HEK293 (cell line): Measurements from ENCODE around the gene RRP9.

Source experiments
- GLI4 ChIP-seq: fragments of 450-650 bp; formaldehyde crosslinking; IDR thresholded peaks from 2 replicates; pipeline ENCODE4 v1.5.1; 2016; ENCODE audit warnings: missing biosample characterization, missing genetic modification characterization
- SETDB1 ChIP-seq: IDR thresholded peaks from one replicate; pipeline ENCODE4 v1.6.1; 2017; ENCODE audit warnings: mild to moderate bottlenecking, low read length, moderate library complexity, mixed read lengths; ENCODE audit not compliant: insufficient read length
- ZBTB1 ChIP-seq: fragments of 450-650 bp; formaldehyde crosslinking; IDR thresholded peaks from 2 replicates; pipeline ENCODE4 v1.5.1; 2016; ENCODE audit warnings: missing biosample characterization, missing genetic modification characterization
- ZEB2 ChIP-seq: fragments of 450-650 bp; formaldehyde crosslinking; IDR thresholded peaks from 2 replicates; pipeline ENCODE4 v1.5.1; 2016; ENCODE audit warnings: missing biosample characterization, missing genetic modification characterization
- ZNF112 ChIP-seq: fragments of 450-650 bp; formaldehyde crosslinking; IDR thresholded peaks from 2 replicates; pipeline ENCODE4 v1.5.0; 2017; ENCODE audit warnings: missing biosample characterization, missing genetic modification characterization
- ZNF133 ChIP-seq: fragments of 450-650 bp; formaldehyde crosslinking; IDR thresholded peaks from 2 replicates; pipeline ENCODE4 v1.5.1; 2016; ENCODE audit warnings: missing biosample characterization, missing genetic modification characterization
- ZNF138 ChIP-seq: fragments of 450-650 bp; formaldehyde crosslinking; IDR thresholded peaks from 2 replicates; pipeline ENCODE4 v1.5.1; 2016; ENCODE audit warnings: missing biosample characterization, missing genetic modification characterization, borderline replicate concordance
- ZNF155 ChIP-seq: fragments of 450-650 bp; formaldehyde crosslinking; IDR thresholded peaks from 2 replicates; pipeline ENCODE4 v1.5.1; 2016; ENCODE audit warnings: missing biosample characterization, missing genetic modification characterization
- ZNF184 ChIP-seq: fragments of 450-650 bp; IDR thresholded peaks from 2 replicates; pipeline ENCODE4 v1.5.1; 2018; ENCODE audit warnings: missing biosample characterization, mild to moderate bottlenecking, missing genetic modification characterization
- ZNF366 ChIP-seq: fragments of 450-650 bp; formaldehyde crosslinking; conservative IDR thresholded peaks from 2 replicates; pipeline ENCODE4 v1.5.1; 2016; ENCODE audit warnings: missing biosample characterization, missing genetic modification characterization
- ZNF521 ChIP-seq: fragments of 450-650 bp; formaldehyde crosslinking; IDR thresholded peaks from 2 replicates; pipeline ENCODE4 v1.5.1; 2017; ENCODE audit warnings: missing biosample characterization, mild to moderate bottlenecking, missing genetic modification characterization
- ZNF549 ChIP-seq: fragments of 450-650 bp; IDR thresholded peaks from 2 replicates; pipeline ENCODE4 v1.5.1; 2018; ENCODE audit warnings: missing biosample characterization, missing genetic modification characterization, mild to moderate bottlenecking, inconsistent platforms, moderate library complexity
- ZNF658 ChIP-seq: fragments of 450-650 bp; formaldehyde crosslinking; IDR thresholded peaks from 2 replicates; pipeline ENCODE4; 2016; ENCODE audit warnings: missing biosample characterization, missing genetic modification characterization
- ZNF664 ChIP-seq: fragments of 450-650 bp; formaldehyde crosslinking; IDR thresholded peaks from 2 replicates; pipeline ENCODE4 v1.5.1; 2016; ENCODE audit warnings: missing biosample characterization, missing genetic modification characterization
- ZXDB ChIP-seq: fragments of 450-650 bp; formaldehyde crosslinking; IDR thresholded peaks from 2 replicates; pipeline ENCODE4 v1.5.1; 2016; ENCODE audit warnings: missing biosample characterization, missing genetic modification characterization
- TF ChIP-seq, protein P1 (sequence below): fragments of 450-650 bp; IDR thresholded peaks from 2 replicates; pipeline ENCODE4 v1.5.1; 2018; ENCODE audit warnings: missing biosample characterization, mild to moderate bottlenecking, missing genetic modification characterization
- TF ChIP-seq, protein P2 (sequence below): fragments of 450-650 bp; formaldehyde crosslinking; IDR thresholded peaks from 2 replicates; pipeline ENCODE4 v1.5.1; 2017; ENCODE audit warnings: missing biosample characterization, missing genetic modification characterization
- TF ChIP-seq, protein P3 (sequence below): sonication (generic); formaldehyde crosslinking; IDR thresholded peaks from 2 replicates; pipeline ENCODE4 v1.8.1; 2022; ENCODE audit warnings: mild to moderate bottlenecking, moderate library complexity, missing genetic modification reagents
- TF ChIP-seq, protein P4 (sequence below): fragments of 450-650 bp; formaldehyde crosslinking; IDR thresholded peaks from 2 replicates; pipeline ENCODE4 v1.5.1; 2016; ENCODE audit warnings: missing biosample characterization, missing genetic modification characterization
- TF ChIP-seq, protein P5 (sequence below): fragments of 450-650 bp; formaldehyde crosslinking; IDR thresholded peaks from 2 replicates; pipeline ENCODE4 v1.5.1; 2016; ENCODE audit warnings: missing biosample characterization, missing genetic modification characterization
- TF ChIP-seq, protein P6 (sequence below): fragments of 450-650 bp; formaldehyde crosslinking; conservative IDR thresholded peaks from 2 replicates; pipeline ENCODE4 v1.5.1; 2016; ENCODE audit warnings: low read depth, missing biosample characterization, missing genetic modification characterization
- TF ChIP-seq, protein P7 (sequence below): fragments of 450-650 bp; formaldehyde crosslinking; IDR thresholded peaks from 2 replicates; pipeline ENCODE4 v1.5.1; 2016; ENCODE audit warnings: missing biosample characterization, missing genetic modification characterization
- TF ChIP-seq, protein P8 (sequence below): fragments of 450-650 bp; formaldehyde crosslinking; IDR thresholded peaks from 2 replicates; pipeline ENCODE4 v1.5.1; 2016; ENCODE audit warnings: missing biosample characterization, missing genetic modification characterization

RRP9 gene

DNA sequence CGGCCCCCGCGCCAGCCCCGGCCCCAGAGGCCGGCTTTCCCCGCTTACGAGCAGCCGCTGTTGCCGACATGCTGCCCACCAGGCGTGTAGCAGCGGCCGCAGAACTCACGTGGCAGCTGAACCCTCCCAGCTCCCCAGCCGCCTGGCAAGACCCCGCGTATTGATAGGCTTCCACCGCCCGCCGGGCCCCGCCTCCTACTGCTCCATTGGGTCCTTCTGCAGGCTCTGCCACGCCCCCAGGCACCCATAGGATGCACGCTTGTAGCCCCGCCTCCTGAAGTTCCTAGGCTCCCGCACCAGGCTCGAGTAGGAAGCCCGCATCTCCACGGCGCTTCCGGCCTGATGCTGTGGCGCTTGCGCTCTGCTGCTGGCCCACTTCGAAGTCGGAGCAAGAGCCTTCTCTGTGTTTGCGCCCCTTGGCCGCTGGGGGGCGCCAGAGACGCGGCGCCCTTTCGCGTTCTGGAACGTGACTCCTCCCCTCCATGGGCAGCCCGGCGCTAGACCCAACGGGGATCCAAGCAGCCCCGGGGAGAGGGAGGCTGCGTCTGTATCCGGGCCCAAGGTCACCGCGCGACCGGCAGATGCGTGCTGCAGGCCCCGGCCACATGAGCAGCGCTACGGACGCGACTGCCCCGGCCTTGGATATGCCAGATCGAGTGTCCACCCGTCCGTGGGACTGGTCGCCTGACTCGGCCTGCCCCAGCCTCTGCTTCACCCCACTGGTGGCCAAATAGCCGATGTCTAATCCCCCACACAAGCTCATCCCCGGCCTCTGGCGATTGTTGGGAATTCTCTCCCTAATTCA is at the start of gene RRP9, which contains the start of gene PARP3 (continued):
- TF ChIP-seq, protein P1, sequence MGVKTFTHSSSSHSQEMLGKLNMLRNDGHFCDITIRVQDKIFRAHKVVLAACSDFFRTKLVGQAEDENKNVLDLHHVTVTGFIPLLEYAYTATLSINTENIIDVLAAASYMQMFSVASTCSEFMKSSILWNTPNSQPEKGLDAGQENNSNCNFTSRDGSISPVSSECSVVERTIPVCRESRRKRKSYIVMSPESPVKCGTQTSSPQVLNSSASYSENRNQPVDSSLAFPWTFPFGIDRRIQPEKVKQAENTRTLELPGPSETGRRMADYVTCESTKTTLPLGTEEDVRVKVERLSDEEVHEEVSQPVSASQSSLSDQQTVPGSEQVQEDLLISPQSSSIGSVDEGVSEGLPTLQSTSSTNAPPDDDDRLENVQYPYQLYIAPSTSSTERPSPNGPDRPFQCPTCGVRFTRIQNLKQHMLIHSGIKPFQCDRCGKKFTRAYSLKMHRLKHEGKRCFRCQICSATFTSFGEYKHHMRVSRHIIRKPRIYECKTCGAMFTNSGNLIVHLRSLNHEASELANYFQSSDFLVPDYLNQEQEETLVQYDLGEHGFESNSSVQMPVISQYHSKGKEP (tag by site-specific recombination), result no peak
- TF ChIP-seq, protein P2, sequence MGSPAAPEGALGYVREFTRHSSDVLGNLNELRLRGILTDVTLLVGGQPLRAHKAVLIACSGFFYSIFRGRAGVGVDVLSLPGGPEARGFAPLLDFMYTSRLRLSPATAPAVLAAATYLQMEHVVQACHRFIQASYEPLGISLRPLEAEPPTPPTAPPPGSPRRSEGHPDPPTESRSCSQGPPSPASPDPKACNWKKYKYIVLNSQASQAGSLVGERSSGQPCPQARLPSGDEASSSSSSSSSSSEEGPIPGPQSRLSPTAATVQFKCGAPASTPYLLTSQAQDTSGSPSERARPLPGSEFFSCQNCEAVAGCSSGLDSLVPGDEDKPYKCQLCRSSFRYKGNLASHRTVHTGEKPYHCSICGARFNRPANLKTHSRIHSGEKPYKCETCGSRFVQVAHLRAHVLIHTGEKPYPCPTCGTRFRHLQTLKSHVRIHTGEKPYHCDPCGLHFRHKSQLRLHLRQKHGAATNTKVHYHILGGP, result no peak
- TF ChIP-seq ZNF521 (tag by site-specific recombination) (no peak), ZXDB (peak; percentile 66; the same call in 1 of the 2 replicates), ZEB2 (peak; percentile 58), ZNF366 (no peak), ZNF155 (no peak), GLI4 (tag by site-specific recombination) (no peak), ZNF664 (tag by site-specific recombination) (no peak), ZNF138 (tag by site-specific recombination) (no peak), ZBTB1 (tag by site-specific recombination) (peak; percentile 17; the same call in 1 of the 2 replicates), ZNF133 (tag by site-specific recombination) (no peak), SETDB1 (no peak), ZNF184 (tag by site-specific recombination) (no peak), ZNF549 (tag by site-specific recombination) (no peak), ZNF658 (tag by site-specific recombination) (no peak), ZNF112 (tag by site-specific recombination) (no peak)
- TF ChIP-seq, protein P3, sequence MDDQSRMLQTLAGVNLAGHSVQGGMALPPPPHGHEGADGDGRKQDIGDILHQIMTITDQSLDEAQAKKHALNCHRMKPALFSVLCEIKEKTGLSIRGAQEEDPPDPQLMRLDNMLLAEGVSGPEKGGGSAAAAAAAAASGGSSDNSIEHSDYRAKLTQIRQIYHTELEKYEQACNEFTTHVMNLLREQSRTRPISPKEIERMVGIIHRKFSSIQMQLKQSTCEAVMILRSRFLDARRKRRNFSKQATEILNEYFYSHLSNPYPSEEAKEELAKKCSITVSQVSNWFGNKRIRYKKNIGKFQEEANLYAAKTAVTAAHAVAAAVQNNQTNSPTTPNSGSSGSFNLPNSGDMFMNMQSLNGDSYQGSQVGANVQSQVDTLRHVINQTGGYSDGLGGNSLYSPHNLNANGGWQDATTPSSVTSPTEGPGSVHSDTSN, result peak; percentile 81; the same call in 1 of the 2 replicates
- TF ChIP-seq, protein P4, sequence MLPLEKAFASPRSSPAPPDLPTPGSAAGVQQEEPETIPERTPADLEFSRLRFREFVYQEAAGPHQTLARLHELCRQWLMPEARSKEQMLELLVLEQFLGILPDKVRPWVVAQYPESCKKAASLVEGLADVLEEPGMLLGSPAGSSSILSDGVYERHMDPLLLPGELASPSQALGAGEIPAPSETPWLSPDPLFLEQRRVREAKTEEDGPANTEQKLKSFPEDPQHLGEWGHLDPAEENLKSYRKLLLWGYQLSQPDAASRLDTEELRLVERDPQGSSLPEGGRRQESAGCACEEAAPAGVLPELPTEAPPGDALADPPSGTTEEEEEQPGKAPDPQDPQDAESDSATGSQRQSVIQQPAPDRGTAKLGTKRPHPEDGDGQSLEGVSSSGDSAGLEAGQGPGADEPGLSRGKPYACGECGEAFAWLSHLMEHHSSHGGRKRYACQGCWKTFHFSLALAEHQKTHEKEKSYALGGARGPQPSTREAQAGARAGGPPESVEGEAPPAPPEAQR, result no peak
- TF ChIP-seq, protein P5, sequence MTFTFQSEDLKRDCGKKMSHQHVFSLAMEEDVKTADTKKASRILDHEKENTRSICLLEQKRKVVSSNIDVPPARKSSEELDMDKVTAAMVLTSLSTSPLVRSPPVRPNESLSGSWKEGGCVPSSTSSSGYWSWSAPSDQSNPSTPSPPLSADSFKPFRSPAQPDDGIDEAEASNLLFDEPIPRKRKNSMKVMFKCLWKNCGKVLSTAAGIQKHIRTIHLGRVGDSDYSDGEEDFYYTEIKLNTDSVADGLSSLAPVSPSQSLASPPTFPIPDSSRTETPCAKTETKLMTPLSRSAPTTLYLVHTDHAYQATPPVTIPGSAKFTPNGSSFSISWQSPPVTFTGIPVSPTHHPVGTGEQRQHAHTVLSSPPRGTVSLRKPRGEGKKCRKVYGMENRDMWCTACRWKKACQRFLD (tag by site-specific recombination), result no peak
- TF ChIP-seq, protein P6, sequence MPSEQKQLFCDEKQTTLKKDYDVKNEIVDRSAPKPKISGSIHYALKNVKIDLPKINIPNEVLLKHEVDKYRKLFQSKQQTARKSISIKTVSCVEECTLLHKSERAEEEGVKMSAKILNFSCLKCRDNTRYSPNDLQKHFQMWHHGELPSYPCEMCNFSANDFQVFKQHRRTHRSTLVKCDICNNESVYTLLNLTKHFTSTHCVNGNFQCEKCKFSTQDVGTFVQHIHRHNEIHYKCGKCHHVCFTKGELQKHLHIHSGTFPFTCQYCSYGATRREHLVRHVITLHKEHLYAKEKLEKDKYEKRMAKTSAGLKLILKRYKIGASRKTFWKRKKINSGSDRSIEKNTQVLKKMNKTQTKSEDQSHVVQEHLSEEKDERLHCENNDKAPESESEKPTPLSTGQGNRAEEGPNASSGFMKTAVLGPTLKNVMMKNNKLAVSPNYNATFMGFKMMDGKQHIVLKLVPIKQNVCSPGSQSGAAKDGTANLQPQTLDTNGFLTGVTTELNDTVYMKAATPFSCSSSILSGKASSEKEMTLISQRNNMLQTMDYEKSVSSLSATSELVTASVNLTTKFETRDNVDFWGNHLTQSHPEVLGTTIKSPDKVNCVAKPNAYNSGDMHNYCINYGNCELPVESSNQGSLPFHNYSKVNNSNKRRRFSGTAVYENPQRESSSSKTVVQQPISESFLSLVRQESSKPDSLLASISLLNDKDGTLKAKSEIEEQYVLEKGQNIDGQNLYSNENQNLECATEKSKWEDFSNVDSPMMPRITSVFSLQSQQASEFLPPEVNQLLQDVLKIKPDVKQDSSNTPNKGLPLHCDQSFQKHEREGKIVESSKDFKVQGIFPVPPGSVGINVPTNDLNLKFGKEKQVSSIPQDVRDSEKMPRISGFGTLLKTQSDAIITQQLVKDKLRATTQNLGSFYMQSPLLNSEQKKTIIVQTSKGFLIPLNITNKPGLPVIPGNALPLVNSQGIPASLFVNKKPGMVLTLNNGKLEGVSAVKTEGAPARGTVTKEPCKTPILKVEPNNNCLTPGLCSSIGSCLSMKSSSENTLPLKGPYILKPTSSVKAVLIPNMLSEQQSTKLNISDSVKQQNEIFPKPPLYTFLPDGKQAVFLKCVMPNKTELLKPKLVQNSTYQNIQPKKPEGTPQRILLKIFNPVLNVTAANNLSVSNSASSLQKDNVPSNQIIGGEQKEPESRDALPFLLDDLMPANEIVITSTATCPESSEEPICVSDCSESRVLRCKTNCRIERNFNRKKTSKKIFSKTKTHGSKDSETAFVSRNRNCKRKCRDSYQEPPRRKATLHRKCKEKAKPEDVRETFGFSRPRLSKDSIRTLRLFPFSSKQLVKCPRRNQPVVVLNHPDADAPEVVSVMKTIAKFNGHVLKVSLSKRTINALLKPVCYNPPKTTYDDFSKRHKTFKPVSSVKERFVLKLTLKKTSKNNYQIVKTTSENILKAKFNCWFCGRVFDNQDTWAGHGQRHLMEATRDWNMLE (tag by site-specific recombination), result 0 out of 2 replicates have a peak, but pooled peaks have one; percentile 51
- TF ChIP-seq, protein P7, sequence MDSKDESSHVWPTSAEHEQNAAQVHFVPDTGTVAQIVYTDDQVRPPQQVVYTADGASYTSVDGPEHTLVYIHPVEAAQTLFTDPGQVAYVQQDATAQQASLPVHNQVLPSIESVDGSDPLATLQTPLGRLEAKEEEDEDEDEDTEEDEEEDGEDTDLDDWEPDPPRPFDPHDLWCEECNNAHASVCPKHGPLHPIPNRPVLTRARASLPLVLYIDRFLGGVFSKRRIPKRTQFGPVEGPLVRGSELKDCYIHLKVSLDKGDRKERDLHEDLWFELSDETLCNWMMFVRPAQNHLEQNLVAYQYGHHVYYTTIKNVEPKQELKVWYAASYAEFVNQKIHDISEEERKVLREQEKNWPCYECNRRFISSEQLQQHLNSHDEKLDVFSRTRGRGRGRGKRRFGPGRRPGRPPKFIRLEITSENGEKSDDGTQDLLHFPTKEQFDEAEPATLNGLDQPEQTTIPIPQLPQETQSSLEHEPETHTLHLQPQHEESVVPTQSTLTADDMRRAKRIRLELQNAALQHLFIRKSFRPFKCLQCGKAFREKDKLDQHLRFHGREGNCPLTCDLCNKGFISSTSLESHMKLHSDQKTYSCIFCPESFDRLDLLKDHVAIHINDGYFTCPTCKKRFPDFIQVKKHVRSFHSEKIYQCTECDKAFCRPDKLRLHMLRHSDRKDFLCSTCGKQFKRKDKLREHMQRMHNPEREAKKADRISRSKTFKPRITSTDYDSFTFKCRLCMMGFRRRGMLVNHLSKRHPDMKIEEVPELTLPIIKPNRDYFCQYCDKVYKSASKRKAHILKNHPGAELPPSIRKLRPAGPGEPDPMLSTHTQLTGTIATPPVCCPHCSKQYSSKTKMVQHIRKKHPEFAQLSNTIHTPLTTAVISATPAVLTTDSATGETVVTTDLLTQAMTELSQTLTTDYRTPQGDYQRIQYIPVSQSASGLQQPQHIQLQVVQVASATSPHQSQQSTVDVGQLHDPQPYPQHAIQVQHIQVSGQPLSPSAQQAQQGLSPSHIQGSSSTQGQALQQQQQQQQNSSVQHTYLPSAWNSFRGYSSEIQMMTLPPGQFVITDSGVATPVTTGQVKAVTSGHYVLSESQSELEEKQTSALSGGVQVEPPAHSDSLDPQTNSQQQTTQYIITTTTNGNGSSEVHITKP, result no peak
- TF ChIP-seq, protein P8, sequence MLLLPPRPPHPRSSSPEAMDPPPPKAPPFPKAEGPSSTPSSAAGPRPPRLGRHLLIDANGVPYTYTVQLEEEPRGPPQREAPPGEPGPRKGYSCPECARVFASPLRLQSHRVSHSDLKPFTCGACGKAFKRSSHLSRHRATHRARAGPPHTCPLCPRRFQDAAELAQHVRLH (tag by site-specific recombination), result no peak
